ENCODE measurements around the gene MAPK9.

The MAPK9 gene

GRCh38 chr5:180205916-180206315 lies 86.0 kb downstream of the MAPK9 start:
- DNase-seq (ENCODE audit: low read depth), result no peak

GRCh38 chr5:180204276-180204819 lies 87.5 kb downstream of the MAPK9 start:
- DNase-seq (ENCODE audit: low read depth), result no peak

- DNase-seq (ENCODE audit: low read depth), result no peak
Observed at GRCh38 chr5:180202939-180203573, 88.8 kb downstream of the MAPK9 start.

- DNase-seq (ENCODE audit: low read depth), result no peak
Observed at GRCh38 chr5:180201051-180201987, 90.6 kb downstream of the MAPK9 start.

- no peak for DNase-seq (ENCODE audit: low read depth)
Observed at GRCh38 chr5:180199390-180199789, 92.5 kb downstream of the MAPK9 start.

- no peak for DNase-seq (ENCODE audit: low read depth)
Observed at GRCh38 chr5:180198208-180198607, 93.7 kb downstream of the MAPK9 start.

GRCh38 chr5:180197016-180197702 lies 94.7 kb downstream of the MAPK9 start:
- no peak for DNase-seq (ENCODE audit: low read depth)

- DNase-seq (ENCODE audit: low read depth), result no peak
Observed at GRCh38 chr5:180194410-180195345, 97.2 kb downstream of the MAPK9 start.

GRCh38 chr5:180193749-180194375 lies 98.0 kb downstream of the MAPK9 start:
- no peak for DNase-seq (ENCODE audit: low read depth)

GRCh38 chr5:180191716-180192115 lies 100.2 kb downstream of the MAPK9 start:
- DNase-seq (ENCODE audit: low read depth), result no peak

- no peak for DNase-seq (ENCODE audit: low read depth)
Observed at GRCh38 chr5:180187767-180188166, 104.1 kb downstream of the MAPK9 start.

Data from fibroblast of the conjunctiva (primary cell).